ENCODE results near the gene GOLGA2.
A peak's percentile ranks its signal among the peaks of the same experiment; 100 is the strongest.
"Not testable (repeated sequence)": the region's sequence is repeated elsewhere in the genome, so short reads cannot be mapped to it uniquely, and the experiment has no call there.

The GOLGA2 gene

GRCh38 chr9:128242828-128243214, 33.0 kb downstream of the GOLGA2 start:
- no peak for DNase-seq (ENCODE audit: low spot score)

- no peak for DNase-seq (ENCODE audit: low spot score)
These were observed 33.7 kb downstream of the GOLGA2 start for GRCh38 chr9:128242124-128242523.

- DNase-seq (ENCODE audit: low spot score), result no peak
These were observed 41.9 kb downstream of the GOLGA2 start for GRCh38 chr9:128233817-128234406.

- DNase-seq (ENCODE audit: low spot score), result no peak
These were observed 43.0 kb downstream of the GOLGA2 start for GRCh38 chr9:128232528-128233428.

- DNase-seq (ENCODE audit: low spot score), result no peak
These were observed 43.9 kb downstream of the GOLGA2 start for GRCh38 chr9:128231638-128232527.

- not testable (repeated sequence) for DNase-seq (ENCODE audit: low spot score)
These were observed 44.9 kb downstream of the GOLGA2 start for GRCh38 chr9:128230897-128231296.

- DNase-seq (ENCODE audit: low spot score), result no peak
These were observed 49.4 kb downstream of the GOLGA2 start for GRCh38 chr9:128226412-128226801.

- DNase-seq (ENCODE audit: low spot score), result no peak
These were observed 49.9 kb downstream of the GOLGA2 start for GRCh38 chr9:128225770-128226411.

GRCh38 chr9:128224877-128225276, 50.9 kb downstream of the GOLGA2 start:
- DNase-seq (ENCODE audit: low spot score), result no peak

GRCh38 chr9:128222880-128223670, 52.7 kb downstream of the GOLGA2 start:
- no peak for DNase-seq (ENCODE audit: low spot score)

GRCh38 chr9:128222026-128222425, 53.8 kb downstream of the GOLGA2 start:
- DNase-seq (ENCODE audit: low spot score), result no peak

GRCh38 chr9:128219831-128220230, 56.0 kb downstream of the GOLGA2 start:
- DNase-seq (ENCODE audit: low spot score), result no peak

GRCh38 chr9:128218518-128219389, 57.1 kb downstream of the GOLGA2 start:
- peak; percentile 97 for DNase-seq (ENCODE audit: low spot score)

GRCh38 chr9:128218172-128218517, 57.7 kb downstream of the GOLGA2 start:
- DNase-seq (ENCODE audit: low spot score), result no peak

- DNase-seq (ENCODE audit: low spot score), result no peak
These were observed 58.8 kb downstream of the GOLGA2 start for GRCh38 chr9:128216781-128217553.

- no peak for DNase-seq (ENCODE audit: low spot score)
These were observed 60.1 kb downstream of the GOLGA2 start for GRCh38 chr9:128215491-128216409.

- no peak for DNase-seq (ENCODE audit: low spot score)
These were observed 61.0 kb downstream of the GOLGA2 start for GRCh38 chr9:128214571-128215490.
